ENCODE results near the gene WAC. TPM values are rescaled to one million over a fixed set of nuclear protein-coding genes. Genes with fewer than 3 reads are reported as not detected.

The WAC gene
- total and polyA plus RNA-seq, 9 of the 15 experiments (the other 6 are each of a cell fraction or from before 2014, with no cell fraction given), result 24.8 to 123 (median 78.2) TPM

- TF ChIP-seq RREB1 (CRISPR knock-in tag; IDR thresholded peaks at IDR 0.05) (no peak), ZNF253 (CRISPR knock-in tag; conservative IDR thresholded peaks at IDR 0.05) (no peak), CUX1 (CRISPR knock-in tag; IDR thresholded peaks at IDR 0.05) (no peak), MIER1 (IDR thresholded peaks at IDR 0.05; ENCODE audit: low read depth) (no peak)
These were observed 28.6 kb downstream of the WAC start (continued) for GRCh38 chr10:28561531-28561930.

Measured in K562 (cell line).